Activated T-helper 1 cell treated with anti-CD3 and anti-CD28 coated beads, Interleukin-12 subunit alpha, Interleukin-12 subunit beta, Interleukin-2, Interleukin-4 antibody, amounts not matched to agents 30 ng/mL and 10 ng/mL and 1 ng/mL, durations not matched to agents 14 hours and 24 hours and 36 hours (primary cell): ENCODE results near the gene GUCD1. TPM values are rescaled to one million over a fixed set of nuclear protein-coding genes. Genes with fewer than 3 reads are reported as not detected.
A peak's percentile ranks its signal among the peaks of the same experiment; 100 is the strongest.

Experiments used
- DNase-seq: peaks from one replicate; pipeline ENCODE4 v3.0.0; 2021; ENCODE audit warnings: low spot score
- H3K27ac Mint-ChIP-seq: one replicate; pipeline ENCODE4 v1.8.0; 2021; ENCODE audit warnings: mild to moderate bottlenecking, mixed read lengths
- H3K27me3 Mint-ChIP-seq: one replicate; pipeline ENCODE4 v1.8.0; 2022; ENCODE audit warnings: mild to moderate bottlenecking, moderate library complexity, mixed read lengths; ENCODE audit not compliant: insufficient read depth
- H3K36me3 Mint-ChIP-seq: one replicate; pipeline ENCODE4 v1.8.0; 2021; ENCODE audit warnings: low read depth, mixed read lengths
- H3K4me1 Mint-ChIP-seq: one replicate; pipeline ENCODE4 v1.8.0; 2021; ENCODE audit warnings: low read depth, mixed read lengths
- H3K4me3 Mint-ChIP-seq: one replicate; pipeline ENCODE4 v1.8.0; 2021; ENCODE audit warnings: mild to moderate bottlenecking, moderate library complexity, mixed read lengths
- H3K9me3 Mint-ChIP-seq: one replicate; pipeline ENCODE4 v1.8.0; 2021; ENCODE audit warnings: mixed read lengths
- intact Hi-C: fragments of 100-400 bp; cut with micrococcal nuclease; formaldehyde crosslinking; loops from one replicate; pipeline ENCODE4 v1.15.1; 2024
- total RNA-seq: library from RNA; stranded (reverse); gene quantifications from 2 replicates; pipeline ENCODE4 v1.2.3, GENCODE V29; 2022

GUCD1 gene
- total RNA-seq, 1 donor from 2014 or later: 123 TPM

DNA sequence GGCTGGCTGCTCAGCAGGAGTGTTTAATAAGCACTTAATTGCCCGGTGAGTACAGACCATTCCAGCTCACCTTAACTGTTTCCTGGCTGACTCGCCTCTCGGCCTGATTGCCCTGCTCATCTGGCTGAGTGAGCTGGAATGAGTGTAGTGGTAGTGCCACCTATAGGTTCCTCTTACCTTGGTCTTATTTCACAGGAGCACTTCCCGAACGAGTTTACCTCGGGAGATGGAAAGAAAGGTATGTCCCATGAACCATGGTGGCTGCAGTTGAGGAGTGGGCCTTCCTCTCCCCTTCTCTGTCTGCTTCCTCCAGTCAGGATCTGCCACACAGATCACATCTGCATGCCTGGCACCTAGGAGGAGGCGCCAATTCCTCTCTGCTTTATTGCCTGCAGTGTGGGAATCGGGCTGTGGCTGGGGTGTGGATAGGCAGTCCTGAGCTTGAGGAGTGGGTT, 33.1 kb downstream of the GUCD1 start:
- peak overlapping the region; percentile 29 for H3K27ac Mint-ChIP-seq
- peaks cover 19% of the 10 kb centered on the region for H3K4me1 Mint-ChIP-seq
- no peaks in the 10 kb centered on the region for H3K36me3 Mint-ChIP-seq
- peak; percentile 28 for DNase-seq
- peaks cover under 1% of the 10 kb centered on the region for H3K27me3 Mint-ChIP-seq
- no peak overlapping the region for H3K4me3 Mint-ChIP-seq
- intact Hi-C loops: loop anchor here (1.0 kb wide), 1 partner anchor 197 kb away; no protein-coding TSS in a partner anchor
- H3K9me3 Mint-ChIP-seq: no peaks in the 10 kb centered on the region

DNA sequence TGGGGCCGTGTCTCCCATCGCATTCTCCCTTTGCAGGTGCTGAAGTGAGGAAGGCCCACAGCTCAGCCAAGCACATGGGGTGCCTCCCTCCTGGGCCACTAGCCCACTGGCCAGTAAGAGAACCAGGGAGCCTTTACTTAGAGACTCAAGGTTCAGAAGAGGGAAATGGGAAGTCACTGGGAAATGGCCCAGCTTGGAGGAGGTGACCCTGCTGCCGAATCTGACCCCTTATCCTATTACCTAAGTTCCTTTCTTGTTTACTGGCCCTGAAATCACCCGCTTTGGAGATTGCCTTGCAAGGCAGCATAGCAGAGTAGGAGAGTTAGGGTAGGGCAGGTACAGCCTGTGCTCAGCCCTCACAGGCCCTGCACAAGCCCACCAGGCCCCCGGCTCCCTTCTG, 35.4 kb downstream of the GUCD1 start:
- Mint-ChIP-seq H3K4me3 (no peak overlapping the region), H3K4me1 (peaks cover 12% of the 10 kb centered on the region), H3K27ac (no peak overlapping the region), H3K36me3 (no peaks in the 10 kb centered on the region), H3K27me3 (no peaks in the 10 kb centered on the region), H3K9me3 (no peaks in the 10 kb centered on the region)
- DNase-seq: no peak
- intact Hi-C loops: no loop called here

DNA sequence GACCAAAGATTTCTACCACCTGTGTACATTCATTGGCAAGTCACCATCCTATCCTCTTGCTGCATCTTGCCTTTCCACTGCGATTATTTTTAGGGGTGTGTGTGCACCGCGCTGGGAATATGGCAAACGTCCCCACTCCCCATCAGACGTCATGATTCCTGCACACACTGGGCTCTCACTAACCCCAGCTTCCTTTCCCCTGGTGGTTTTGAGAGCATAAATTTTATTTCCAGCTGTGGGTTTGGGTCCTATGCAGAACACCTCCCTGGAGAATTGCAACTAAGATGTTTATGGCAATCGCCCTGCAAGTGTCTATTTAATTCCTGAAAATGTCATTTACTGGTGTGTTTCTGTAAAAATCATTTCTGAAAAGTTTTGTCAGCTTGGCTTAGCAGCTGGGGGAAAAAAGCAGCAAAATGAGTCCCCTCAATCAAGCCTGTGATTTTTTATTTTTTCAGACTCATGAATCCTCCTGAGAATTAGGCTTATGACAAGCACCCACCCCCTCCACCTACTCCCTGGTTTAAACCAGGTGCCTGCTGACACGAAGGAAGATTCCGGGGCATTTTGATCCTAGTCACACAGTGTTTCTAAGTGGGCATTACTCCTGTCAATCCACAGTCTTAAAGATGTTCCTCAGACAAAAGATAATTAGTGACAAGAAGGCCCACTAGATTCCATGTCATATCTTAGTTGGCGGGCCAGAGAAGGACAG, 36.0 kb downstream of the GUCD1 start:
- no peaks in the 10 kb centered on the region for H3K27me3 Mint-ChIP-seq
- peaks cover 12% of the 10 kb centered on the region for H3K4me1 Mint-ChIP-seq
- no peaks in the 10 kb centered on the region for H3K36me3 Mint-ChIP-seq
- H3K4me3 Mint-ChIP-seq: no peak overlapping the region
- DNase-seq: no peak
- no peak overlapping the region for H3K27ac Mint-ChIP-seq
- H3K9me3 Mint-ChIP-seq: no peaks in the 10 kb centered on the region
- intact Hi-C loops: no loop called here

DNA sequence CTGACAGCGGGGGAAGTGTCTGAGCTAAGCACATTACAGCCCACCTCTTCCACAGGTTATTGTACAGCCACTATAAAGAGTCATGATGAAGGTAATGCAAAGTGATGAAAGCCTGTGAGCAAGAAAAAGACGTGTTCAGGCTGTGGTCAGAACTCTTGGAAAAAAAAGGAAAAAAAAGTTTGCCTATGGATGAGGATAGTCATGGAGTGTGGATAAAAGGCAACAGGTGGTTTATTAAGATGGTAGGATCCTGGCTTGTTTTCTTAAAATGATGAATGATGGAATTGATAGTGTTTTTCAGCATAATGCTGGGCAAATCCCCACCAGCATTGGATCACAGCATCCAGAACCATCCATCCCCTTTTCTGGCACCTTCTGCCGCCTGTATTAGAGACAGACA, 36.7 kb downstream of the GUCD1 start:
- Mint-ChIP-seq H3K27me3 (no peaks in the 10 kb centered on the region), H3K27ac (no peak overlapping the region), H3K36me3 (no peaks in the 10 kb centered on the region), H3K4me3 (no peak overlapping the region), H3K9me3 (no peaks in the 10 kb centered on the region), H3K4me1 (peaks cover 12% of the 10 kb centered on the region)
- DNase-seq: no peak
- intact Hi-C loops: no loop called here

DNA sequence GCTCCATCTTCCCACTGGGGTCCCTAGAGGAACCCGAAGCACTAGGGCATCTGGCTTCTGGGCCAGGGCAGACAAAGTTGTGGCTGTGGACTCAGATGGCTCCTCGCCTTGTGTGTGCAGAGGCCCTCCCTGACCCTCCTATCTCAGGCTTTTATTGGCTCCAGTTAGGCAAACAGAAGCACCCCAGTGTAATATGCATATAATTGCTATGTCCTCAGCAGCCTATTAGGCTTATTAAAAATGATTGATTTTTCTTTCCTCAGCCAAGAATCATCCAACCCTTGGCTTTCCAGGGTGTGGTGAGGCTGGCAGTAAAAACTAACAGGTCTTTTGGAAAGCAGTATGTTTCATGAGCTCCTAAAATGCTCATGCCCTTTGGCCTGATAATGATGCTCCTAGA, 37.5 kb downstream of the GUCD1 start:
- Mint-ChIP-seq H3K27me3 (no peaks in the 10 kb centered on the region), H3K9me3 (no peaks in the 10 kb centered on the region), H3K4me1 (peaks cover 12% of the 10 kb centered on the region), H3K4me3 (no peak overlapping the region), H3K27ac (no peak overlapping the region), H3K36me3 (no peaks in the 10 kb centered on the region)
- intact Hi-C loops: no loop called here
- no peak for DNase-seq

DNA sequence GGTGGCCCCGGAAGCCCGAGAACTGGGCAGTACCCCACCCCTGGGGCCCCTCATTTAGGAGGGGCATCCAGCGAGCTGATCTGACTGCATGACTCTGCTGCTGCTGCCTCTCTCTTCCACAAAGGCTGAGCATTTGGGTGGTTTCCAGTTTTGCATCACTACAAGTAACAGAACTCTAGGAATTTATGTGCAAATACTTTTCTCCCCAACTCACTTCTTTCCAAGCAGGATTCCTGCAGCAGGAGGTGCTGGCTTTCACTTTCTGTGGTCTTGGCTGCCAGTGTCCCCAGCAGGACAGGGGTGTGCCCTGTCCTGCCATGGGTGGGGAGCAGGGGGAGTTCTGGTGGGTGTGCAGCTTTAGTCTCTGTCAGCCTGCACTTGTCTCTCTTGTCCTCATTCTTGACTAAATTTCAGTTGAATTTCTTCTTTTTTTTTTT, 38.6 kb downstream of the GUCD1 start:
- intact Hi-C loops: no loop called here
- no peaks in the 10 kb centered on the region for H3K27me3 Mint-ChIP-seq

DNA sequence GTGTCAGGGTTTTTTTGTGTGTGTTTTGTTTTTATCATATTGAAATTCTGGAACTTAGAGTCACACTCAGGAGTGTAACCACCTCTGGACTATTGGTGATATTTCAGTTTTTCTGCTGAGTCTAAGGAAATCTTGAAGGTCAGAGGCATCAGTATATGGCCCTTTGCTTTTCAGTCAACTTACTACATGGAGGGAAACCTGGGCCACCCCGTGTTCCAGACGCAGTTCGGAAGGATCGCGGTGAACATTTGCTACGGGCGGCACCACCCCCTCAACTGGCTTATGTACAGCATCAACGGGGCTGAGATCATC, 40.0 kb downstream of the GUCD1 start:
- peaks cover 27% of the 10 kb centered on the region for H3K4me1 Mint-ChIP-seq
- intact Hi-C loops: no loop called here
- H3K27ac Mint-ChIP-seq: no peak overlapping the region
- no peak overlapping the region for H3K4me3 Mint-ChIP-seq
- H3K36me3 Mint-ChIP-seq: no peaks in the 10 kb centered on the region
- no peak for DNase-seq
- no peaks in the 10 kb centered on the region for H3K9me3 Mint-ChIP-seq
- no peaks in the 10 kb centered on the region for H3K27me3 Mint-ChIP-seq

More for the DNA sequence above, 38.6 kb downstream of the GUCD1 start:
- H3K4me3 Mint-ChIP-seq: no peak overlapping the region
- H3K9me3 Mint-ChIP-seq: no peaks in the 10 kb centered on the region
- H3K27ac Mint-ChIP-seq: no peak overlapping the region
- no peak for DNase-seq
- H3K4me1 Mint-ChIP-seq: peaks cover 14% of the 10 kb centered on the region
- H3K36me3 Mint-ChIP-seq: no peaks in the 10 kb centered on the region

DNA sequence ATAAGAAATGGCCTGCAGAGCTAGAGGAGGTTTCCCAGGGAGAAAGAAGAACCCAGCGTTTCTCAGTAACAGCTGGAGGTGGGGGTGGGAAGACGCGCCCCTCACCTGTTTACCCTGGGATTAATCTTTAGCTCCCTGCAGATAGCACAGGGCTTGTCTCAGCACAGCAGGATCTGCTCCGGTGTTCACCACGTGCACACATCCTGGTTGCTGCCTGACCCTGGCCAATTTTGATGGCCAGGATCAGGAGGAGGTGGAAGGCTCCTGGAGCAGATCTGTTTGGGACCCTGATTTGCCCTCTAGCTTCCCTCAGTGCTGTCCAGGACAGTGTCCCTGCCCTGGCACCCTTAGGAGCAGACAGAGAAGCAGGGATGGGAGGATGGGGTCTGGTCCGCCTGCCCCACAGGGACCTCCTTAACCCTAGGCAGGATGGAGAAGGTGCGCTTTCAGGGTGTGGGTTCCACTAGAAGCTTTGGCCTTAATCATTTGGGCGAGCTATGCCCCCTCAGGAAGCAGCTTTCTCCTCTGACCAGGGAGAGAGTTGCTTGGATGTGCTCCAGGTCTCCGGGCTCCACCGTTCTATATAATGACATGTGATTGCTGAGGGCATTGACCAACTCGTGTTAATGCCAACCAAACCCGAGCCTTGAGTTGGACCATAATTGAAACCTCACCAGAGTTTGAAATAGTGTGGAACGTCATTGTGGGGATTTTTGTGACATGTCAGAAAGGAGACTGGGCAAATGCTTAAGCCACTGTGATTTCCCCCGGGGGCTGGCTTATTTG, 40.5 kb downstream of the GUCD1 start:
- DNase-seq: no peak
- intact Hi-C loops: no loop called here
- H3K27me3 Mint-ChIP-seq: no peaks in the 10 kb centered on the region
- no peak overlapping the region for H3K4me3 Mint-ChIP-seq
- peaks cover 32% of the 10 kb centered on the region for H3K4me1 Mint-ChIP-seq
- H3K9me3 Mint-ChIP-seq: no peaks in the 10 kb centered on the region
- no peaks in the 10 kb centered on the region for H3K36me3 Mint-ChIP-seq
- no peak overlapping the region for H3K27ac Mint-ChIP-seq

DNA sequence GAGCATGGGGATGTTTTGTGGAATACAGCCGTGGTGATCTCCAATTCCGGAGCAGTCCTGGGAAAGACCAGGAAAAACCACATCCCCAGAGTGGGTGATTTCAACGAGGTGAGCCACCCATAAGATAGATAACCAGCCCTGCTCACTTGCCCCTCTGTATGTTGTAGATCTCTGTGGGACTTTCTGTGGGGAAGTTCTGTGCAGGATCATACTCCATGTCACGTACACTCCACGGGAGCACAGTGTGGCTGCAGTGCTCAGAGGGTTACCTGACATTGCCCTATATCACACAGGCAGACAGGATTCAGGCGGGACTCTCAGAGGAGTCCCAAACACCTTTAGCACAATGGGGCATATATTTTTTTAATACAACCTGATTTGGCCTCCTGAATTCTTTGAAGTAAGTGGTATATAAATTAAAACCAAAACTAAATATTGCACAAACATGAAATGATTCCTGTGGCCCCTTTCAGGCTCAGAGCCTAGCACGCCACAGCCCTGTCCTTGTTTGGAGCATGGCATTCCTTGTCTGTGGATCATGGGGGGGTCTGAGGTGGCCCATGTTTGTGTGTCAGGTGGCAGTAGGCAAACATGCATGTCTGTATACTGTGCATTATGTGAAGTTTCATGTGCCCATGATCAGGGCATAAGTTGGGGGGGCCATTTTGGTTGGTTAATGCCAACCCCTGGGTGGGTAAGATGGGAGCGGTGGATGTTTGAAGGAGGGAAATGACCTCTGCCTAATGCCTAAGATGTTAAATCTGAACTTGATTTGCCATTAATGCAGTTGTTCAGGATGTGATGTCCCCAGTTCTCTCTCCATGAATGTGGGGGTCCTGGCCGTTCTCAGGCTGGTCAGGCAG, 41.3 kb downstream of the GUCD1 start:
- intact Hi-C loops: no loop called here
- Mint-ChIP-seq H3K9me3 (no peaks in the 10 kb centered on the region), H3K4me1 (peaks cover 29% of the 10 kb centered on the region), H3K36me3 (no peaks in the 10 kb centered on the region), H3K27me3 (peaks cover 3% of the 10 kb centered on the region), H3K27ac (no peak overlapping the region), H3K4me3 (no peak overlapping the region)
- no peak for DNase-seq

DNA sequence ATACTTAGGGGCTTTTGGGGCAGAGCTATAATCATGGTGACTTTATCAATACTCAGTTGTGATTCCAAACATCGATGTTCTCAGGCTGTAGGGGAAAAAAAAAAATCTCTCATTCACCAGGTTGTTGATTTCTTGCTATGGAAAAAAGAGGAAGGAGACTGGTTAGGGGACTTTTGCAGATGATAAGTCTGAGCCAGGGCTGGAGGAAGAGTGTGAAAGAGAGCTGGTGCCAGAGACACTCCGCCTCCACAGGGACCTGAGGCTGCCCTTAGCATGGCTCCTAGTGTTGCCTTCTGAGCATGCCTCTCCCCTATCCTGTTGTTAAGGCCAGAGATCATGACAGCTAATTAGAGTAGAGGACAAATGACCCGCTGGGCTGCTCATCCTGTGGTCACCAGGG, 42.9 kb downstream of the GUCD1 start:
- DNase-seq: no peak
- intact Hi-C loops: no loop called here
- Mint-ChIP-seq H3K27ac (peak overlapping the region; percentile 59), H3K27me3 (peaks cover 3% of the 10 kb centered on the region), H3K4me3 (peak overlapping the region; percentile 54), H3K36me3 (no peaks in the 10 kb centered on the region), H3K4me1 (peaks cover 32% of the 10 kb centered on the region), H3K9me3 (no peaks in the 10 kb centered on the region)

DNA sequence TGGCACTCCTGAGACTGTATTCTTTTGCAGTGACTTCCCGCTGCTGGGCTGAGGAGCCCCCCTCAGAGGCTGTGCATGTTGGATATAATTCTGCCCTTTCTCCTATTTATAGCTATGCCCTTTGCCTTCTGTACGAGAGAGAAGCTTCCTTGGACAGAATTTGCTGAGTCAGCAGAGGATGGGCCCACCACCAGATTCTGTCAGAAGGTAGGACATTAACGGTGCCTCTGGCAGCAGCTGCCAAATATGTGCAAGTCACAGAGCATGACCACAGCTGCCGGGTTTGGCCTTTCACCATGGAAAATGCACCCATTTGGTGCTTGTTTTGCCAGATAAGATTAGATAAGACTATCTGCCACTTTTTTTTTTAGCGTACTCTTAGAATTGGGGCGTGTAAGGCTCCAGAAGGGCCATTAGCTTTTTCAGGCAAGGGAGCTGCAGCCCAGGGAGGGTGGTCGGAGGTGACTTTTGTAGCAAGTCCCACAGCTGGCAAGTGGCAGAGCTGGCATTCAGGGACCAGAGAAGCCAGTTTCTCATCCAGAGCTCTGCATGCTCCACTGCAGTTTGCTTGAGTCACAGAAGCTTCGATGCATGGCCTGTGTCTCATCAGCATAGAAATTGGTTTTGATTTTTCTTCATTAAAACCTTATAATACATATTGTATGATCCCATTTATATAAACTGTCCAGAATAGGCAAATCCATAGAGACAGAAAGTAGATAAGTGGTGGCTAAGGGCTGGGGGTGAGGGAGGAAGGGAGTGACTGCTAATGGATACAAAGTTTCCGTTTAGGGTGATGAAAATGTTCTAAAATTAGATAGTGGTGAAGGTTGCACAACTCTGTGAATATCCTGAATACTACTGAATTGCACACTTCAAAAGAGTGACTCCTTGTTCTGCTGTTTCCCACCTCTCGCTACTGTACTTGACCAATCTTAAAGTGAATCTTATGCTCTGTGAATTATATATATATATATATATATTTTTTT, 44.0 kb downstream of the GUCD1 start:
- DNase-seq: no peak
- H3K27ac Mint-ChIP-seq: peak overlapping the region; percentile 32
- peak overlapping the region; percentile 1 for H3K4me3 Mint-ChIP-seq
- H3K27me3 Mint-ChIP-seq: peaks cover 3% of the 10 kb centered on the region
- intact Hi-C loops: loop anchor here (1.0 to 2.0 kb wide), 2 partner anchors 25 to 76 kb away; no protein-coding TSS in a partner anchor
- H3K9me3 Mint-ChIP-seq: no peaks in the 10 kb centered on the region
- H3K4me1 Mint-ChIP-seq: peaks cover 41% of the 10 kb centered on the region
- no peaks in the 10 kb centered on the region for H3K36me3 Mint-ChIP-seq

DNA sequence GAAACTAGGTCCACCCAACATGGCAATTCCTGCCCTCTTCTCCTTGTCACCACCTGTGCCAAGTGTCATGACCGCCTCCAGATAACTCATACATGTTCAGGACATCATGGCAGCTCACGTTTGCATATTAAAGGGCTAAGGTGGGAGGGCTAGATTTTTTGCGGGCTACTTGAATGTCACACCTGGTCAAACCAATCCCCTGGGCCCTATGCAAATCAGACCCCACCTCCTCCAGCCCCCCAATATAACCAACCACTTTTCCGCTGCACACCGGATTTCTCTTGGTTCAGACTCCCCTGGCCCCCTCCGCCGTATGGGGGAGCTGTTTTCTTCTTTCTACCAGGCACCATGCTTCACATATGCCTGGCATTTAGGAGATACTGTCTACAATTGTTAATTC, 47.2 kb downstream of the GUCD1 start:
- Mint-ChIP-seq H3K4me1 (peaks cover 55% of the 10 kb centered on the region), H3K36me3 (no peaks in the 10 kb centered on the region), H3K4me3 (no peak overlapping the region), H3K27me3 (peaks cover 3% of the 10 kb centered on the region), H3K27ac (no peak overlapping the region), H3K9me3 (no peaks in the 10 kb centered on the region)
- DNase-seq: no peak
- intact Hi-C loops: no loop called here
